ENCODE data around the gene PRTFDC1.
"Not testable (repeated sequence)": the region's sequence is repeated elsewhere in the genome, so short reads cannot be mapped to it uniquely, and the experiment has no call there.

DNA sequence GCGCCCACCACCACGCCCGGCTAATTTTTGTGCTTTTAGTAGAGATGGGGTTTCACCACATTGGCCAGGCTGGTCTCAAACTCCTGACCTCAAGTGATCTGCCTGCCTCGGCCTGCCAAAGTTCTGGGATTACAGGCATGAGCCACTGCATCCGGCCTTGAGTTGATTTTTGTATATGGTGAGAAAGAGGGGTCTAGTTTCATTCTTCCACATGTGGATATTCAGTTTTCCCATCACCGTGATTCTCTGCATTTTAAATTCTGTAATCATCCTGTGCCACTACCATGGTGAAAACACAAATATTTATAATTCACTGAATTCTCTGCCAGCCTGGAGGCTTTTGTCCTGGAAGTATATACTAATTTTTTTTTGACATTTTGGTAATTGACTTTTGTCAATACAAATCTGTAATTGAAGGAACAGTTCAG is 5.2 kb upstream of the PRTFDC1 start:
- TF ChIP-seq, protein P1, sequence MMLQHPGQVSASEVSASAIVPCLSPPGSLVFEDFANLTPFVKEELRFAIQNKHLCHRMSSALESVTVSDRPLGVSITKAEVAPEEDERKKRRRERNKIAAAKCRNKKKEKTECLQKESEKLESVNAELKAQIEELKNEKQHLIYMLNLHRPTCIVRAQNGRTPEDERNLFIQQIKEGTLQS (IDR thresholded peaks at IDR 0.05): not testable (repeated sequence)
- not testable (repeated sequence) for TF ChIP-seq POLR2A (IDR thresholded peaks at IDR 0.05; ENCODE audit: borderline replicate concordance, extremely low read depth, insufficient read depth, insufficient read length); EZH2phosphoT487 (IDR thresholded peaks at IDR 0.05; ENCODE audit: borderline replicate concordance); YY1 (IDR thresholded peaks at IDR 0.05; ENCODE audit: extremely low read depth, insufficient replicate concordance, low read depth, low read length); POLR2AphosphoS5 (IDR thresholded peaks at IDR 0.05; ENCODE audit: low read depth, low read length); SIN3A (IDR thresholded peaks at IDR 0.05; ENCODE audit: low read depth); SP1 (IDR thresholded peaks at IDR 0.05; ENCODE audit: low read depth); ELF1 (IDR thresholded peaks at IDR 0.05; ENCODE audit: borderline replicate concordance, low read depth); CEBPB (IDR thresholded peaks at IDR 0.05; ENCODE audit: low read depth)
- TF ChIP-seq, protein P2, sequence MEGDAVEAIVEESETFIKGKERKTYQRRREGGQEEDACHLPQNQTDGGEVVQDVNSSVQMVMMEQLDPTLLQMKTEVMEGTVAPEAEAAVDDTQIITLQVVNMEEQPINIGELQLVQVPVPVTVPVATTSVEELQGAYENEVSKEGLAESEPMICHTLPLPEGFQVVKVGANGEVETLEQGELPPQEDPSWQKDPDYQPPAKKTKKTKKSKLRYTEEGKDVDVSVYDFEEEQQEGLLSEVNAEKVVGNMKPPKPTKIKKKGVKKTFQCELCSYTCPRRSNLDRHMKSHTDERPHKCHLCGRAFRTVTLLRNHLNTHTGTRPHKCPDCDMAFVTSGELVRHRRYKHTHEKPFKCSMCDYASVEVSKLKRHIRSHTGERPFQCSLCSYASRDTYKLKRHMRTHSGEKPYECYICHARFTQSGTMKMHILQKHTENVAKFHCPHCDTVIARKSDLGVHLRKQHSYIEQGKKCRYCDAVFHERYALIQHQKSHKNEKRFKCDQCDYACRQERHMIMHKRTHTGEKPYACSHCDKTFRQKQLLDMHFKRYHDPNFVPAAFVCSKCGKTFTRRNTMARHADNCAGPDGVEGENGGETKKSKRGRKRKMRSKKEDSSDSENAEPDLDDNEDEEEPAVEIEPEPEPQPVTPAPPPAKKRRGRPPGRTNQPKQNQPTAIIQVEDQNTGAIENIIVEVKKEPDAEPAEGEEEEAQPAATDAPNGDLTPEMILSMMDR (IDR thresholded peaks at IDR 0.05 in 2 of 3, conservative IDR thresholded peaks at IDR 0.05 in 1 of 3; ENCODE audit: borderline replicate concordance in 1 of 3, insufficient read depth in 1 of 3, low read depth in 2 of 3, low read length in 2 of 3): not testable (repeated sequence)

Data from HCT116 (cell line).